ENCODE data around the gene DCC. TPM values are rescaled to one million over a fixed set of nuclear protein-coding genes. Genes with fewer than 3 reads are reported as not detected.
A peak's percentile ranks its signal among the peaks of the same experiment; 100 is the strongest.
"Not testable (repeated sequence)": the region's sequence is repeated elsewhere in the genome, so short reads cannot be mapped to it uniquely, and the experiment has no call there.

Gene DCC
- total RNA-seq, 1 experiment from 2014 or later: 1.7 TPM

DNA sequence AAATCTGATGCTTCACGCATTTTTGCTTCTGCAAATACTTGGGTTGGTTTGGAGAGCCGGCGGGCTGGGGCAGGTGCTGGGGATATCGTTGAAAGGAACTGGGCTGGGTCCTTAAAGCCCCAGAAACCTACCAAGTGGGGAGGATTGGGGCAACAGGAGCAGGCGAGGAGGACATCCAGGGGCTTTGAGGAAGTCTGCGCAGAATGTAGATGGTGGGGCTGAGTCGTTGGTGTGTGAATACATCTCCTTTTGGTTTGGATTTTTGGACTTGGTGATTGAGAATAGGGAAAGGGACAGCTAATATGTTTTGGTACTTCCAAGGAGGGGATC, 1.1 kb downstream of the DCC start:
- no peaks in the 10 kb centered on the region for H3K36me3 ChIP-seq
- H3K27ac ChIP-seq: no peak overlapping the region
- H3K9me3 ChIP-seq (replicated peaks): no peaks in the 10 kb centered on the region
- no peak overlapping the region for H3K4me3 ChIP-seq
- H3K27me3 ChIP-seq: no peaks in the 10 kb centered on the region
- DNase-seq: no peak
- H3K4me1 ChIP-seq: 0 out of 2 replicates have a peak, but pooled peaks cover 3% of the 10 kb centered on the region

DNA sequence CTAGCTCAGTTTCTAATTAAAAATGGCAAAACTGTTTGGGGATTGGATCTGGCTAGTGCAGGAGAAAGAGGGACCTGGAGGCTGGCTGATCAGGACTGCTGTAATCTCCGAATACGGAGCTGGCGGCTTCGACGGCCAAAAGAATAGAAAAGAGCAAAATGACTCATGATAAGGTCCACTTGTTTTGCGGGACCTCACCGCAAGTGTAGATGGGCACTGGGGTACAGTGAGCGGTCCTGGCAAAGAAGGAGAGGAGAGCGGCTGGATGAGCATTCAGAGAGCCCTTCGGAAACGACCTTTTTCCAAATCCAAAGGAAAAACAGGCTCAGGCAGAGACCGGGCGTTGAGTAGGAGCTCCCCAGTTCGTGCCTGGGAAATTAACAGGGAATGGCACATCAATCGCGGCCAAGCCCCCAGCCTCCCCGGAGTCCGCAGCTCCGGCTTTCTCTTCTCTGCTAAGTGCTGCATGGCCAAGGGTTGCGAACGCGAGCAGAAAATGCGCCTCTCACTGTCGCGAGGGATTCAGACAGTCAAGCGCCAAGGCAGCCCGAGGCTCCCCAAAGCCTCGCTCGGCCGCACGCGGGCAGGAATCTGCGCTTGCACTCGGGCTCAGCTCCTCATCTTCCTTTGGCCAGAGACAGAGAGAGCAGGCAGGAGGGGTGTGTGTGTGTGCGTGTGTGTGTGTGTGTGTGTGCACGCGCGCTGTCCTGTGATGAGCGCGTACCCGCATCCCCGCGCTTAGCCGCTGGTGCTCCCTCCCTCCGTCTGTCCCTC, 1.8 kb downstream of the DCC start:
- H3K27ac ChIP-seq: no peak overlapping the region
- no peak overlapping the region for H3K4me3 ChIP-seq
- H3K36me3 ChIP-seq: no peaks in the 10 kb centered on the region
- no peak for DNase-seq
- no peaks in the 10 kb centered on the region for H3K9me3 ChIP-seq (replicated peaks)
- no peaks in the 10 kb centered on the region for H3K27me3 ChIP-seq
- H3K4me1 ChIP-seq: 0 out of 2 replicates have a peak, but pooled peaks cover 3% of the 10 kb centered on the region

DNA sequence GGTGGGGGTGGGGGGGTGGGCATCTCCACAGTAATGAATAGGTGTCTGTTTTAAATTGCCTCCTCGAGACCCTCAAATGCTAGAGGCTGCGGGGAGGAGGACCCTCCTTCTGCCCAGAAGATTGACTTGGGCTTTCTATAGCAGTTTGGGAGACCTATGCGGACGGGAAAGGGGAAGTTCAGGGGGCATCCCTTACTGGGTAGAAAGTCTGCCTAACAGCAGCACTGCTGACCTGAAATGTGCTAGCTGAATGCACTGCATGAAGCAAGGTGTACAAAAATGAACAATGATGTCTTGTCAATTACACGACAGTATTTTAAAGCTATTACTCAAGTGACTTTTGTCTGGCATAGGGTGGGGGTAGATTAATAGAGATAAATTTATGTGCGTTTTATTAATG, 2.5 kb downstream of the DCC start:
- Histone ChIP-seq H3K27ac (no peak overlapping the region), H3K4me1 (0 out of 2 replicates have a peak, but pooled peaks cover 3% of the 10 kb centered on the region), H3K36me3 (no peaks in the 10 kb centered on the region), H3K4me3 (no peak overlapping the region), H3K27me3 (no peaks in the 10 kb centered on the region), H3K9me3 (replicated peaks) (no peaks in the 10 kb centered on the region)
- no peak for DNase-seq

DNA sequence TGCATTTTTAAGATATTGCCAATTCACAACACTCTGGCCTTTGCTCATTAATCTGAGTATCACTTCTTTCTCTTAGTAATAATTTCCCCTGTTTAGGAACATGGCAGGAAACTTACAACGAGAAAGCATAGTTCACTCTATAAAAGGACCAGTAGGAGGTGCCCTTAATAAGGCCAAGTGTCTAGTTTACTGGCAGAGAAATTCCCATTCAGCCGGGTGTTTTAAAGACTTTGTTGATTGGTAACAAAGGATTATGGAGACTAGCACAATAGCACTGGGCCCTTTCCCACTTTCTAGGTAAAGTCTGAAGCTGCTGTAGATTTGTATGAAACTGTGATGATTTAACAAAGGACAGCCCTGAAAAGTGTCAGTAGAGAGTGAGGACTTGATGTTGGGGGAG, 3.1 kb downstream of the DCC start:
- H3K36me3 ChIP-seq: no peaks in the 10 kb centered on the region
- H3K4me3 ChIP-seq: no peak overlapping the region
- H3K4me1 ChIP-seq: 0 out of 2 replicates have a peak, but pooled peaks cover 3% of the 10 kb centered on the region
- no peaks in the 10 kb centered on the region for H3K9me3 ChIP-seq (replicated peaks)
- no peak overlapping the region for H3K27ac ChIP-seq
- peak in 1 of 2 experiments; percentile 48 for DNase-seq
- no peaks in the 10 kb centered on the region for H3K27me3 ChIP-seq

- no peak overlapping the region for H3K4me3 ChIP-seq
- no peak overlapping the region for H3K27ac ChIP-seq
- H3K36me3 ChIP-seq: no peaks in the 10 kb centered on the region
Measured at GRCh38 chr18:52343731-52344340, 3.8 kb downstream of the DCC start.

DNA sequence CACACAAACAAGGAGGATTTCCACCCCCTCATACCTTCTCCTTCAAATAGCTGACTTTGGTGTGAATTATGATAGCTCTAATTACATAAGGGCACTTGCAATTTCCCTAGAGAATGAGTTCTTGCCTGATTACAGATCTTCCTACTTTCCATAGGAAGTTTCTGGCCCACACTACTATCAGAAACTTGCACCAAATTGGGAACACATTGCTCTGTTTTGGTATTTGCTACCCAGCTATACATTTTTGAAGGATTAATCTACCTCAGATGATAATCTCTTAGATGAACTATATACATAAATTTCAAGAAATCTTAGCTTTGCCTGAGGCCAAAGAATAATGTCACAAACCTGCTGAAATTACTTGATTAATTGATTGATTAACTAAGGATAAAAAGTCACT, 4.9 kb downstream of the DCC start:
- no peak for DNase-seq
- 0 out of 2 replicates have a peak, but pooled peaks cover 3% of the 10 kb centered on the region for H3K4me1 ChIP-seq
- H3K36me3 ChIP-seq: no peaks in the 10 kb centered on the region
- no peak overlapping the region for H3K4me3 ChIP-seq
- no peaks in the 10 kb centered on the region for H3K27me3 ChIP-seq
- H3K9me3 ChIP-seq (replicated peaks): no peaks in the 10 kb centered on the region
- no peak overlapping the region for H3K27ac ChIP-seq

More at GRCh38 chr18:52343731-52344340, 3.8 kb downstream of the DCC start:
- no peaks in the 10 kb centered on the region for H3K9me3 ChIP-seq (replicated peaks)
- 0 out of 2 replicates have a peak, but pooled peaks cover 3% of the 10 kb centered on the region for H3K4me1 ChIP-seq
- no peaks in the 10 kb centered on the region for H3K27me3 ChIP-seq
- peak in 1 of 2 experiments; percentile 36 for DNase-seq

DNA sequence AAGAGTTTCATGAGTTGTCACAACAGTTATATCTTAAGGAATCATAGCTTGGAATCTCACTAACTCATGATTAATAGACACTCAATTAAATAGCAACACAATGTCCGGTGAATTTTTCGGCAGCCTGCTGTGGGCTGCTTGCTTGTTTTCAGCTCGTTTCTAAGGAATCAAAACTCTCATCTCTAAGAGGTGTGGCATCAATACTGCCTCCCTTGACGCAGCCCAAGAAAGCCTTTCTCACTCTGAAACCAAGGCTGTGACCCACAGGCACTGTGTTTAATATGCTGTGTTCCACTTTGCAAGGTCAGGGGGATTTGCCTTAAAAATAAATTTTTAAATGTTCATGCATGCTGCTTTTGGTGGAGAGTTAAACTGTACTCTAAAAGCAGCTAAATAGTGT, 5.4 kb downstream of the DCC start:
- DNase-seq: no peak
- H3K9me3 ChIP-seq (replicated peaks): no peaks in the 10 kb centered on the region
- no peak overlapping the region for H3K4me3 ChIP-seq
- no peak overlapping the region for H3K27ac ChIP-seq
- H3K36me3 ChIP-seq: no peaks in the 10 kb centered on the region
- H3K27me3 ChIP-seq: no peaks in the 10 kb centered on the region
- H3K4me1 ChIP-seq: 0 out of 2 replicates have a peak, but pooled peaks cover 3% of the 10 kb centered on the region

DNA sequence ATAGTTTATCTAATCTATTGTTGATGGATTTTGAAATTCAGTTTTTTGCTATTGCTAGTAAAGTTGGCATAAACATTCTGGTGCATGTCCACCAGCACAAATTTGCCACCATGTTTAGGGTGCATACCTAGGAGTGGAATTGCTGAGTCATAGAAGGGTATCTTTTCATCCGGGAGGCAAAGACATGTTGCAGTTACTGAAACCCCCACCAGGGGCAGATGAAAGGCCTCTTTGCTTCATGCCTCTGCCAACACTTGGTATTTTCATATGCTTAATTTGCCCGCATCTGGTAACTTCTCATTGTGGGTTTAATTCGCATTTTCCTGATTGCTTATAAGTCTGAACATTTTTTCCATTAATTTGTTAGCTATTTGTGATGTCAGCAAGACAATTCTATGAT, 8.2 kb downstream of the DCC start:
- Histone ChIP-seq H3K27ac (no peak overlapping the region), H3K27me3 (no peaks in the 10 kb centered on the region)
- DNase-seq: peak in 1 of 2 experiments; percentile 49

GRCh38 chr18:52349498-52349897, 9.5 kb downstream of the DCC start:
- no peaks in the 10 kb centered on the region for H3K27me3 ChIP-seq
- no peak overlapping the region for H3K27ac ChIP-seq
- DNase-seq: no peak
- H3K4me1 ChIP-seq: no peaks in the 10 kb centered on the region
- no peaks in the 10 kb centered on the region for H3K9me3 ChIP-seq (replicated peaks)
- H3K4me3 ChIP-seq: no peak overlapping the region
- H3K36me3 ChIP-seq: no peaks in the 10 kb centered on the region

More for the DNA sequence above, 8.2 kb downstream of the DCC start:
- H3K9me3 ChIP-seq (replicated peaks): no peaks in the 10 kb centered on the region
- 0 out of 2 replicates have a peak, but pooled peaks cover 3% of the 10 kb centered on the region for H3K4me1 ChIP-seq
- no peak overlapping the region for H3K4me3 ChIP-seq
- H3K36me3 ChIP-seq: no peaks in the 10 kb centered on the region

DNA sequence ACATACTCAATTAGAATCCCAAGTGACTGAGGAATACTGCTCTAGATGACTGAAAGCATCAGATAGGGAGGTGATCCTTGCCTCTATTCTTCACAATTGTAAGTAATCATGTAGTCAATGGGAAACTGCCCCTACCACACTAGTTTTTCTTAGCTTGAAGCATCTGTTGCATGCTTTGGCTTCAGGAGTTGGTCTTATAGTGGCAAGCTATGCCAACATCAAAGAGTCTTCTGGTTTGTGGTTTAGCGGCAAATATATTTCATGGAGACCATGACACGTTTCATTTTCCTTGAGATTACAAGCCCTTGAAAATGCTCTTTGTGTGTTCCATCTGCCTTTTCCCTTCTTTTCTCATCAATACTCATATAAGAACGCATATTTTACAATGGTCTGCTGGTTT, 12.9 kb downstream of the DCC start:
- no peaks in the 10 kb centered on the region for H3K4me1 ChIP-seq
- H3K27me3 ChIP-seq: no peaks in the 10 kb centered on the region
- H3K4me3 ChIP-seq: no peak overlapping the region
- DNase-seq: no peak
- no peak overlapping the region for H3K27ac ChIP-seq
- no peaks in the 10 kb centered on the region for H3K36me3 ChIP-seq
- no peaks in the 10 kb centered on the region for H3K9me3 ChIP-seq (replicated peaks)

GRCh38 chr18:52353589-52353988, 13.6 kb downstream of the DCC start:
- H3K4me1 ChIP-seq: no peaks in the 10 kb centered on the region
- H3K9me3 ChIP-seq (replicated peaks): no peaks in the 10 kb centered on the region
- no peak overlapping the region for H3K27ac ChIP-seq
- H3K36me3 ChIP-seq: no peaks in the 10 kb centered on the region
- no peak overlapping the region for H3K4me3 ChIP-seq
- no peaks in the 10 kb centered on the region for H3K27me3 ChIP-seq
- DNase-seq: no peak

GRCh38 chr18:52363861-52364260, 23.9 kb downstream of the DCC start:
- Histone ChIP-seq H3K27ac (no peak overlapping the region), H3K27me3 (no peaks in the 10 kb centered on the region), H3K36me3 (no peaks in the 10 kb centered on the region), H3K4me1 (no peaks in the 10 kb centered on the region), H3K4me3 (no peak overlapping the region), H3K9me3 (replicated peaks) (no peaks in the 10 kb centered on the region)
- no peak for DNase-seq

GRCh38 chr18:52366851-52367250, 26.9 kb downstream of the DCC start:
- not testable (repeated sequence) for H3K27ac ChIP-seq; H3K4me3 ChIP-seq; H3K4me1 ChIP-seq; H3K36me3 ChIP-seq; DNase-seq; H3K27me3 ChIP-seq; H3K9me3 ChIP-seq (replicated peaks)

DNA sequence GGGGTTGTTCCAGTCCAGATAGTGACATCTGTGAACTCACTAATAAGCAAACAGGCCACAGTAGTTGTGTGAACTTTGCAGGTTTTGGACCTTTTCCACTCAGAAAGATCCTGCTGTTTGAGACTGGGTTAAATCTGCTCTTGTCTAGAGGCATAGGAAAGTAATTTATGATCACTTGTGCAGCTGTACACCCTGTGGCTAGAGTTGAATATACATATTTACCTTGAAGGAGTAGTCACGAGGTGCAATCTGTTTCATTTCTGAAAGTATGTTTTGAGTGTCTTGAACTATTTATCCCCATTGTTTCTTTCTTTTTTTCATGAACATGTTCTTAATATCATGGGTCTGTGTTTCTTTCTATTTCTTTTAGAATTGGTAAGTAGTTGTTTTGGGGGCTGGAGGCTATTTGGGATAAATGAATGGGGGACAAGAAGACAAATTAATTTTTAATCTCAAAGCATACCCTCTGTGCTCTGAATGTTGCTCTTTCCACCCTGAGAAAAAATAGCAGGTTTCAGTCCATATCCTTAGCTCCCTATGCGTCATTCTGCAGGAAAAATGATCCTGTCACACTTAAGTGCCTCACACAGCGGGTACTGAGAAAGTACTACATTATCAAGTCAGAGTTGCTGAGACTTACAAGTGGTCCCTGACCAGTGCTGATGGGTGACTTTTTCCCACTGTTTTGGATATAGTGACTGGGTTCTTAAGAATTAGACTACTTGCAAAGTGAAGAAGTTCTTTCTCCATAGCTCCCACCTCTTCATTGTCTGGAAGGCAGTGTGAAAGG, 28.2 kb downstream of the DCC start:
- Histone ChIP-seq H3K27me3 (no peaks in the 10 kb centered on the region), H3K36me3 (no peaks in the 10 kb centered on the region), H3K9me3 (replicated peaks) (no peaks in the 10 kb centered on the region), H3K27ac (no peak overlapping the region), H3K4me3 (no peak overlapping the region), H3K4me1 (no peaks in the 10 kb centered on the region)
- no peak for DNase-seq

- H3K4me1 ChIP-seq: no peaks in the 10 kb centered on the region
Measured at GRCh38 chr18:52370841-52371240, 30.8 kb downstream of the DCC start.

More at GRCh38 chr18:52370841-52371240, 30.8 kb downstream of the DCC start:
- H3K36me3 ChIP-seq: no peaks in the 10 kb centered on the region
- no peak overlapping the region for H3K4me3 ChIP-seq
- no peak overlapping the region for H3K27ac ChIP-seq
- no peaks in the 10 kb centered on the region for H3K9me3 ChIP-seq (replicated peaks)
- H3K27me3 ChIP-seq: no peaks in the 10 kb centered on the region
- DNase-seq: no peak

All from SJCRH30 (cell line).